GM12891 (cell line): ENCODE measurements around the gene OR4D2.

Experiments used
- DNase-seq: peaks from one replicate; pipeline ENCODE4 v3.0.0; 2011; ENCODE audit warnings: low spot score; ENCODE audit not compliant: insufficient read length
- FAIRE-seq: peaks from 2 replicates; lab custom pipeline; 2011; peaks lifted over from hg19 to GRCh38; lab: Jason Lieb, UNC
- PAX5 ChIP-seq: IDR thresholded peaks from 2 replicates; pipeline ENCODE4 v1.6.1; 2011; ENCODE audit warnings: low read length, moderate library complexity, mild to moderate bottlenecking; ENCODE audit not compliant: insufficient read depth, severe bottlenecking
- POLR2A ChIP-seq: IDR thresholded peaks from 2 replicates; pipeline ENCODE4 v1.6.1; 2011; ENCODE audit warnings: low read depth, low read length, control low read depth
- POLR2AphosphoS5 ChIP-seq: IDR thresholded peaks from 2 replicates; pipeline ENCODE4 v1.6.1; 2011; ENCODE audit warnings: low read depth, low read length, control low read depth
- POU2F2 ChIP-seq: IDR thresholded peaks from 2 replicates; pipeline ENCODE4 v1.6.1; 2011; ENCODE audit warnings: low read depth, mild to moderate bottlenecking, control low read depth, low read length, moderate library complexity
- SPI1 ChIP-seq: IDR thresholded peaks from 2 replicates; pipeline ENCODE4 v1.6.1; 2011; ENCODE audit warnings: low read depth, low read length, control low read depth
- TAF1 ChIP-seq: IDR thresholded peaks from 2 replicates; pipeline ENCODE4 v1.6.1; 2011; ENCODE audit warnings: low read depth, low read length, control low read depth

Gene OR4D2

GRCh38 chr17:58165981-58166380 lies 801 bp upstream of the OR4D2 start:
- FAIRE-seq = no peak
- DNase-seq = no peak
- TF ChIP-seq SPI1 (no peak), POLR2A (no peak), TAF1 (no peak), POLR2AphosphoS5 (no peak), POU2F2 (no peak), PAX5 (no peak)

DNA sequence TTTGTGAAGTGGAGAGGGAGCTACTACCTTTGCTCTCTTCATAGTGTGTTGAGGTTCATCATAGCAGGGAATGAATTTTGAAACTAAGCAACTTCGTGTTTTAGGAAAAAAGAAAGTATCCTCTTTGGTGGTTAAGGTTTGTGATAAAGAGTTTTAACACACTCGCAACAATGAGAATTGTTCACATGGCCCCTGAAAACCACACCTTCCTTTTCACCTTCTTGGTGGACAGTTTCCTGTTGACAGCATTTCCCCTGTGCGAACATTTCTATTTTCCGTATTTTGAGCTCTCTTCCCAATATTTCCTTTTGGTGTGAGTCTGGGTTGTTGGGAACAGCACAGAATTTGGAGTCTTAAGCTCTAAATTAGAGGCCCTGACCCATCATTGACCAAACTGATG lies 3.8 kb downstream of the OR4D2 start:
- DNase-seq = no peak
- TF ChIP-seq POLR2A (no peak), PAX5 (no peak), SPI1 (no peak), TAF1 (no peak), POU2F2 (no peak), POLR2AphosphoS5 (no peak)
- FAIRE-seq = no peak

DNA sequence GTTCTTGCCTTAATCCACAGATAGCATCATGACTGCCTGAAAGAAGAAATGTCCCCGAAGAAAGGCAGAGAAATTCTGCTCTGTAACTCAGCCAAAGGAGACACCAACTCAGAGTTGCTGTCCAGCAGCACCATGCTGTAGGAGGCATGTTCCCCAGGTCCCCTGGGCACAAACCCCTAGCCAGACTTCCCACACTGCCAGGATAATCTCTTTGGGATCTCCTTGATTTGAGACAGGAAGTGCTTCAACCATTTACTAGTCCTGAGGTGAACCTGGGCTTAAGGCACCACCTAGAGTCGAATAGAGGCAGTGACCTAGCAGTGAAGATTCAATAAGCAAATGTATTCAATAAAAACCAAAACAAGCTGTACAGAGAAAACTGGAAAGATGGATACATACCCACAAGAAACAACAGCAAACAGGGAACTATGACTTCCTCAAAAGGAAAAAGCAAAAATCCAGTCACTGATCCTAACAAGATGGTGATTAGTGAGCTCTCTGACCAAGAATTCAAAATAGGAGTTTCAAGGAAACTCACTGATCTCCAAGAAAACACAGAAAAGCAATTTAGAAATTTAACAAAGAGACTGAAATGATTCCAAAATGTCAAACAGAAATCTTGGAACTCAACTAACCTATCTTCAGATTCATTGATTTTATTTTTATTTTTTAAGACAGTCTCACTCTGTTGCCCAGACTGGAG lies 5.7 kb downstream of the OR4D2 start:
- TF ChIP-seq PAX5 (no peak), SPI1 (peak; percentile 60)
- FAIRE-seq (peak; percentile 74), DNase-seq (no peak)

DNA sequence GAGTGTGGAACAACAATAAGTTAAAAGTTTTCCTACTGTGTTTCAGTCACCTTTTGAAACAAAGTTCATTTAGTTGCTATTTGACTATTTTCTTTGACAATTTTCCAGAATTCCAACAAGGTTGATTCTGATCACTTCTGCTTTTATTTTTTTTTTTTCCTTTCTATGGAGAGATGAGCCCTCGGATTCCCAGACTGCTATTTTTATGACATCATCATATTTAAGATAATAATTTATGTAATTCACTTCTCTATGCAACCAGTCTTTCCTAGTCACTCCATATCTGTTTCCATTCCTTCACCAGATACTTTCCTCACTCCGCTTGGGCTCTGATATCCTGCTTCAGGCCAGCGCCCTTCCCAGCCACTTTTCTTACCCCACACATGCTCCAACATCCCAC lies 8.1 kb downstream of the OR4D2 start:
- no peak for TF ChIP-seq TAF1
- TF ChIP-seq POLR2A = no peak
- DNase-seq = no peak
- FAIRE-seq = no peak

DNA sequence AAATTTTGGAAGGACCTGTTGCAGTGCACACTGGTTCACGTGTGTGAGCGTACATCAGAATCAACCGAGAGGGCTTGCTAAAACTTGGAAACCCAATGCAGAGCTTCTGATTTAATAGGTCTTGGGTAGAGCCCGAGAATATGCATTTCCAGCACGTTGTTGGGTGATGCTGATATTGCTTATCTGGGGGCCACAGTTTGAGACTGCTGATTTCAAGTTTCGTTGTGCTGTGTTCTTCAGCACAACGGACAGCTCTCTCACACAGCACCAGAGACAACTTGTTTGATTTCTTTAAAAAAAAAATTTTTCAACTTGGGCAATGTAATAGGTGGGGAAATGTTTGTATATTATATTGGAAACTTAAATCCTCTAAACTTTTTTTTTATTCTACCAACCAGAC lies 9.4 kb downstream of the OR4D2 start:
- DNase-seq = no peak
- no peak for TF ChIP-seq POLR2A
- no peak for TF ChIP-seq PAX5
- TF ChIP-seq POLR2AphosphoS5 = no peak
- no peak for TF ChIP-seq TAF1
- TF ChIP-seq POU2F2 = no peak
- TF ChIP-seq SPI1 = no peak
- no peak for FAIRE-seq

- TF ChIP-seq PAX5 (no peak), POLR2A (no peak), SPI1 (no peak), POLR2AphosphoS5 (no peak), POU2F2 (no peak), TAF1 (no peak)
- no peak for FAIRE-seq
- DNase-seq = no peak
These were observed 15.0 kb downstream of the OR4D2 start for GRCh38 chr17:58181796-58182195.

DNA sequence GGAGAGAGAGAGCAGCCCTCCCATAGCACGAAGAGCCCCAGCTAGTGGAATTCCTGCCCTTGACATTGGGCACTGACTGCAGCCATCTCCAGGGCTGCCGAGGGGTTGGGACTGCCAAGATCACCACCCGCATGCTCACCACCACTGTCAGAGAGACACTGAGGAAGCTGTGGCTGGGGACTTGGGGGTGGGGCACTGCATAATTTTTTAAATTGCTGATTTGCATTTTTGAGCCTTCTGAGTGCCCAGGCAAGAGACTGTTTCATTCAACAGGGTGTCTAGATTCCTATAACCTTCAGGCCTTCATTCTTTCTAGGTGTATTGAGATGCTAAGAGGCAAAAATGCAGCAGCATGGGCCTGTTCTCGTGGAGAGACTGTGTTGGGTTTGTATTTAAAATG lies 16.7 kb downstream of the OR4D2 start:
- TF ChIP-seq PAX5 (no peak), SPI1 (no peak), TAF1 (no peak), POLR2AphosphoS5 (no peak), POLR2A (no peak), POU2F2 (no peak)
- FAIRE-seq (no peak), DNase-seq (no peak)

GRCh38 chr17:58184308-58184985 lies 17.7 kb downstream of the OR4D2 start:
- no peak for TF ChIP-seq POU2F2
- TF ChIP-seq PAX5 = no peak
- no peak for TF ChIP-seq SPI1
- TF ChIP-seq POLR2AphosphoS5 = no peak
- no peak for FAIRE-seq

DNA sequence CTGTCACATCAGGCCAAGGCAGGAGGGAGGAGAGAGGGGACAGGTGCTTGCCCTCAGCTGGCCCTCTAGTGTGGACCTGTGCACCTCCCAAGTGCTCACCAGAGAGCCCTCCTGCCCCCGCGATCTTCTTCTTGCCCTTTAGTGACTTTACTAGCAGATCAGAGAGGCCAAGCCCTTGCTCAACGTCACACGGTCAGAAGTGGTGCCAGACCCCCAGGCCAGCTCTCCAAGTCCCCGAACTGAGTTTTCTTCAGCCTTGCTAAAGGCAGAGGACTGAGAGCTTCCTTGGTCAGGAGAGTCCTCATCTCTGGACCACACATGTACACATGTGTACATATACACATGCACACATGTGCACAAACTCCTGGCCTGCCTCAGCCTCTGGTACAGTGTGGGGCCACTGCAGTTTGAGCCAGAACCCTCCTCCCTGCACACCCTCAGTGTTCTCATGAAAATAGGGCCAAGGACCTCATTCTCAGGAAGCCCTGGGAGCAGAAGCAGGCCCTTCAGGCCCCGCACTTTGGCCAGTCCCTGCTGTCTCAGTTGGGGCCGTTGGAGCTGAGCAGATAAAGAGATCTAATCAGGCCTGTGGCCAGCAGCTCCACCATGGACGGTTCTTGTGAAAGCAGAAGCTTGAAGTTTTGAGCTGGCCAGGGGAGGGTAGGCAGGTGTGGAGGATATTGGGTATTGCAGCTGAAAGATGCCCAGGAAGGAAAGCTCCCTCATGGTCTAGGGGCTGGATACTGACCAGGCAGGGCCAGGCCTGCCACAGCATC lies 18.4 kb downstream of the OR4D2 start:
- TF ChIP-seq POLR2A = no peak
- no peak for TF ChIP-seq POLR2AphosphoS5
- no peak for TF ChIP-seq TAF1
- TF ChIP-seq SPI1 = no peak
- TF ChIP-seq PAX5 = no peak
- no peak for TF ChIP-seq POU2F2
- DNase-seq (no peak), FAIRE-seq (no peak)

More at GRCh38 chr17:58184308-58184985, 17.7 kb downstream of the OR4D2 start:
- no peak for DNase-seq

DNA sequence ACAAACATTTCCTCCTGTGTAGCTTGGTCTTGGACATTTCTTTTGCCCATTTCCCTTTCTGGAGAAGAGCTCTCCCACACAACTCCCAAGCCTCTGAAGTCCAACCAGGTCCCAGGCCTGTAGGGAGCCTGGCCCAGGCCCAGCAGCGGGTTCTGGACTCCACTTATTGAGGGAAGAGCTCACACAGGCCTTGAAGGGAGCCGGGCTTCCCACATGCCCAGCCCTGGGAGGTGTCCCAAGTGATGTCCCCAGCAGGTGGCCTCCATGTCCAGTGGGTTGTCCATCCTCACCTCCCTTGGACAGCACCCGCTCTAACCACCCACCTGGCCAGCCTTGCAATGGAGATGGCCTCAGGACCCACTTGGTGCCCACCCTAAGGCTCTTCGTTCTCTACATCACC lies 19.8 kb downstream of the OR4D2 start:
- FAIRE-seq (no peak), DNase-seq (no peak)
- TF ChIP-seq PAX5 = no peak
- no peak for TF ChIP-seq SPI1
- TF ChIP-seq POLR2A = no peak

- FAIRE-seq (no peak), DNase-seq (no peak)
- TF ChIP-seq POLR2A (no peak), TAF1 (no peak), POLR2AphosphoS5 (no peak), POU2F2 (no peak), SPI1 (no peak), PAX5 (no peak)
These were observed 20.3 kb downstream of the OR4D2 start for GRCh38 chr17:58187063-58187462.

- FAIRE-seq = no peak
- no peak for TF ChIP-seq POU2F2
- no peak for TF ChIP-seq SPI1
- TF ChIP-seq POLR2A = no peak
- no peak for TF ChIP-seq TAF1
- no peak for DNase-seq
These were observed 20.9 kb downstream of the OR4D2 start for GRCh38 chr17:58187675-58188074.
